Activated T-helper 1 cell treated with anti-CD3 and anti-CD28 coated beads, Interleukin-12 subunit alpha, Interleukin-12 subunit beta, Interleukin-2, Interleukin-4 antibody, amounts not matched to agents 30 ng/mL and 10 ng/mL and 1 ng/mL, durations not matched to agents 14 hours and 24 hours and 36 hours (primary cell): ENCODE data around the gene NAV2. TPM values are rescaled to one million over a fixed set of nuclear protein-coding genes. Genes with fewer than 3 reads are reported as not detected.

ENCODE experiments used
- DNase-seq: peaks from one replicate; pipeline ENCODE4 v3.0.0; 2021; ENCODE audit warnings: low spot score
- H3K27ac Mint-ChIP-seq: one replicate; pipeline ENCODE4 v1.8.0; 2021; ENCODE audit warnings: mild to moderate bottlenecking, mixed read lengths
- H3K27me3 Mint-ChIP-seq: one replicate; pipeline ENCODE4 v1.8.0; 2022; ENCODE audit warnings: mild to moderate bottlenecking, moderate library complexity, mixed read lengths; ENCODE audit not compliant: insufficient read depth
- H3K36me3 Mint-ChIP-seq: one replicate; pipeline ENCODE4 v1.8.0; 2021; ENCODE audit warnings: low read depth, mixed read lengths
- H3K4me1 Mint-ChIP-seq: one replicate; pipeline ENCODE4 v1.8.0; 2021; ENCODE audit warnings: low read depth, mixed read lengths
- H3K4me3 Mint-ChIP-seq: one replicate; pipeline ENCODE4 v1.8.0; 2021; ENCODE audit warnings: mild to moderate bottlenecking, moderate library complexity, mixed read lengths
- H3K9me3 Mint-ChIP-seq: one replicate; pipeline ENCODE4 v1.8.0; 2021; ENCODE audit warnings: mixed read lengths
- intact Hi-C: fragments of 100-400 bp; cut with micrococcal nuclease; formaldehyde crosslinking; loops from one replicate; pipeline ENCODE4 v1.15.1; 2024
- total RNA-seq: library from RNA; stranded (reverse); gene quantifications from 2 replicates; pipeline ENCODE4 v1.2.3, GENCODE V29; 2022

Gene NAV2
- total RNA-seq, 1 donor from 2014 or later: 0.34 TPM

GRCh38 chr11:19832086-19832750 lies 119.6 kb downstream of the NAV2 start:
- no peaks in the 10 kb centered on the region for H3K4me1 Mint-ChIP-seq
- no peak overlapping the region for H3K27ac Mint-ChIP-seq
- no peaks in the 10 kb centered on the region for H3K9me3 Mint-ChIP-seq
- DNase-seq: no peak
- H3K27me3 Mint-ChIP-seq: peaks cover 3% of the 10 kb centered on the region
- no peaks in the 10 kb centered on the region for H3K36me3 Mint-ChIP-seq
- intact Hi-C loops: no loop called here
- no peak overlapping the region for H3K4me3 Mint-ChIP-seq

GRCh38 chr11:19832901-19833300 lies 120.3 kb downstream of the NAV2 start:
- H3K36me3 Mint-ChIP-seq: no peaks in the 10 kb centered on the region
- H3K27ac Mint-ChIP-seq: no peak overlapping the region
- H3K4me1 Mint-ChIP-seq: no peaks in the 10 kb centered on the region
- intact Hi-C loops: no loop called here
- peaks cover 3% of the 10 kb centered on the region for H3K27me3 Mint-ChIP-seq
- H3K9me3 Mint-ChIP-seq: no peaks in the 10 kb centered on the region
- H3K4me3 Mint-ChIP-seq: no peak overlapping the region
- no peak for DNase-seq

GRCh38 chr11:19834771-19835170 lies 122.1 kb downstream of the NAV2 start:
- H3K9me3 Mint-ChIP-seq: no peaks in the 10 kb centered on the region
- intact Hi-C loops: no loop called here
- DNase-seq: no peak
- no peaks in the 10 kb centered on the region for H3K36me3 Mint-ChIP-seq
- no peak overlapping the region for H3K27ac Mint-ChIP-seq
- H3K4me1 Mint-ChIP-seq: no peaks in the 10 kb centered on the region
- H3K27me3 Mint-ChIP-seq: peaks cover 5% of the 10 kb centered on the region
- H3K4me3 Mint-ChIP-seq: no peak overlapping the region

- H3K4me1 Mint-ChIP-seq: no peaks in the 10 kb centered on the region
- H3K4me3 Mint-ChIP-seq: no peak overlapping the region
- intact Hi-C loops: no loop called here
- no peaks in the 10 kb centered on the region for H3K9me3 Mint-ChIP-seq
- H3K36me3 Mint-ChIP-seq: no peaks in the 10 kb centered on the region
- peaks cover 10% of the 10 kb centered on the region for H3K27me3 Mint-ChIP-seq
- no peak for DNase-seq
- H3K27ac Mint-ChIP-seq: no peak overlapping the region
Measured at GRCh38 chr11:19836666-19837065, 124.0 kb downstream of the NAV2 start.

GRCh38 chr11:19838994-19839768 lies 126.5 kb downstream of the NAV2 start:
- no peaks in the 10 kb centered on the region for H3K36me3 Mint-ChIP-seq
- H3K4me1 Mint-ChIP-seq: no peaks in the 10 kb centered on the region
- DNase-seq: no peak
- H3K4me3 Mint-ChIP-seq: no peak overlapping the region
- H3K27me3 Mint-ChIP-seq: peaks cover 10% of the 10 kb centered on the region
- H3K27ac Mint-ChIP-seq: no peak overlapping the region
- H3K9me3 Mint-ChIP-seq: no peaks in the 10 kb centered on the region
- intact Hi-C loops: no loop called here

GRCh38 chr11:19840961-19841360 lies 128.3 kb downstream of the NAV2 start:
- intact Hi-C loops: no loop called here
- DNase-seq: no peak
- Mint-ChIP-seq H3K27me3 (peaks cover 10% of the 10 kb centered on the region), H3K36me3 (no peaks in the 10 kb centered on the region), H3K27ac (no peak overlapping the region), H3K9me3 (no peaks in the 10 kb centered on the region), H3K4me1 (no peaks in the 10 kb centered on the region), H3K4me3 (no peak overlapping the region)

GRCh38 chr11:19842505-19842904 lies 129.9 kb downstream of the NAV2 start:
- intact Hi-C loops: no loop called here
- H3K4me1 Mint-ChIP-seq: no peaks in the 10 kb centered on the region
- H3K9me3 Mint-ChIP-seq: no peaks in the 10 kb centered on the region
- no peak for DNase-seq
- peaks cover 10% of the 10 kb centered on the region for H3K27me3 Mint-ChIP-seq
- no peaks in the 10 kb centered on the region for H3K36me3 Mint-ChIP-seq
- H3K27ac Mint-ChIP-seq: no peak overlapping the region
- H3K4me3 Mint-ChIP-seq: no peak overlapping the region

- DNase-seq: no peak
- no peaks in the 10 kb centered on the region for H3K9me3 Mint-ChIP-seq
- peaks cover 10% of the 10 kb centered on the region for H3K27me3 Mint-ChIP-seq
- no peak overlapping the region for H3K4me3 Mint-ChIP-seq
- no peaks in the 10 kb centered on the region for H3K36me3 Mint-ChIP-seq
- no peaks in the 10 kb centered on the region for H3K4me1 Mint-ChIP-seq
- no peak overlapping the region for H3K27ac Mint-ChIP-seq
- intact Hi-C loops: no loop called here
Measured at GRCh38 chr11:19843079-19843478, 130.4 kb downstream of the NAV2 start.

- H3K4me3 Mint-ChIP-seq: no peak overlapping the region
- H3K9me3 Mint-ChIP-seq: no peaks in the 10 kb centered on the region
- H3K36me3 Mint-ChIP-seq: no peaks in the 10 kb centered on the region
- no peak overlapping the region for H3K27ac Mint-ChIP-seq
- intact Hi-C loops: no loop called here
- no peaks in the 10 kb centered on the region for H3K4me1 Mint-ChIP-seq
- no peak for DNase-seq
- peaks cover 6% of the 10 kb centered on the region for H3K27me3 Mint-ChIP-seq
Measured at GRCh38 chr11:19844012-19844411, 131.4 kb downstream of the NAV2 start.

- intact Hi-C loops: no loop called here
Measured at GRCh38 chr11:19844806-19845205, 132.2 kb downstream of the NAV2 start.

GRCh38 chr11:19845626-19846025 lies 133.0 kb downstream of the NAV2 start:
- no peaks in the 10 kb centered on the region for H3K4me1 Mint-ChIP-seq
- DNase-seq: no peak
- no peak overlapping the region for H3K4me3 Mint-ChIP-seq
- intact Hi-C loops: no loop called here
- H3K27me3 Mint-ChIP-seq: peaks cover under 1% of the 10 kb centered on the region
- no peaks in the 10 kb centered on the region for H3K36me3 Mint-ChIP-seq
- H3K9me3 Mint-ChIP-seq: no peaks in the 10 kb centered on the region
- no peak overlapping the region for H3K27ac Mint-ChIP-seq

More at GRCh38 chr11:19844806-19845205, 132.2 kb downstream of the NAV2 start:
- no peaks in the 10 kb centered on the region for H3K4me1 Mint-ChIP-seq
- H3K4me3 Mint-ChIP-seq: no peak overlapping the region
- no peaks in the 10 kb centered on the region for H3K9me3 Mint-ChIP-seq
- DNase-seq: no peak
- peaks cover 5% of the 10 kb centered on the region for H3K27me3 Mint-ChIP-seq
- H3K36me3 Mint-ChIP-seq: no peaks in the 10 kb centered on the region
- no peak overlapping the region for H3K27ac Mint-ChIP-seq

- Mint-ChIP-seq H3K36me3 (no peaks in the 10 kb centered on the region), H3K4me1 (no peaks in the 10 kb centered on the region)
- intact Hi-C loops: no loop called here
Measured at GRCh38 chr11:19846654-19847305, 134.1 kb downstream of the NAV2 start.

GRCh38 chr11:19848219-19848618 lies 135.6 kb downstream of the NAV2 start:
- Mint-ChIP-seq H3K36me3 (no peaks in the 10 kb centered on the region), H3K27me3 (no peaks in the 10 kb centered on the region), H3K4me3 (no peak overlapping the region), H3K27ac (no peak overlapping the region), H3K9me3 (no peaks in the 10 kb centered on the region), H3K4me1 (no peaks in the 10 kb centered on the region)
- DNase-seq: no peak
- intact Hi-C loops: no loop called here

More at GRCh38 chr11:19846654-19847305, 134.1 kb downstream of the NAV2 start:
- H3K27me3 Mint-ChIP-seq: no peaks in the 10 kb centered on the region
- H3K27ac Mint-ChIP-seq: no peak overlapping the region
- H3K9me3 Mint-ChIP-seq: no peaks in the 10 kb centered on the region
- no peak overlapping the region for H3K4me3 Mint-ChIP-seq
- DNase-seq: no peak
